HG02970 (cell line): ENCODE measurements around the gene AP3B1.

Source experiments
- ATAC-seq: cut with Tn5 transposase; IDR thresholded peaks from one replicate; pipeline ENCODE4 v1.9.1; 2021; ENCODE audit warnings: mild to moderate bottlenecking, moderate library complexity, moderate number of reproducible peaks; ENCODE audit not compliant: unreplicated experiment, low FRiP score

Gene AP3B1

GRCh38 chr5:78294248-78295034, at the start of gene AP3B1:
TSS of gene AP3B1 (minus strand) at chr5:78294698. CDS start at chr5:78294579, 119 bp downstream.
- peak; percentile 93 for ATAC-seq

DNA sequence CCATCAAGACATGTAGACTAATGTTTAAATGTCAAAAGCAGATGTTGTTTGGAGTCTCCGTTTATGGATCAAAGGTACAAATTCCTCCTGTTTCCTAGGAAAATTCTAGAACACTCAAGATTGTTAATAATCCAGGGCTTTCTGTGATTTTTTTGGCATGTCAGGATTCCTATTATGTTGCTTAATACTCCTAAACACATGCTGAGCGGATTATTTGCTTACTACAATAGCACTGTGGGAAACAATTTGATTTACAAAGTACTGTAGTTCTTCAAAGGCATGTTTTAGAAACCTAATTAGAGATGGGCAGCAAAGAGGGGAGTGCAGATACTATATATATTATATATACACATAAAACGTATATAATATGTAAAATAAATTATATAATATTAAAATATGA, 46.9 kb upstream of the AP3B1 start:
- no peak for ATAC-seq

- no peak for ATAC-seq
Measured at GRCh38 chr5:78339617-78340436, 45.3 kb upstream of the AP3B1 start.

GRCh38 chr5:78336698-78337097, 42.2 kb upstream of the AP3B1 start:
- ATAC-seq, result no peak

GRCh38 chr5:78335976-78336375, 41.5 kb upstream of the AP3B1 start:
- no peak for ATAC-seq

DNA sequence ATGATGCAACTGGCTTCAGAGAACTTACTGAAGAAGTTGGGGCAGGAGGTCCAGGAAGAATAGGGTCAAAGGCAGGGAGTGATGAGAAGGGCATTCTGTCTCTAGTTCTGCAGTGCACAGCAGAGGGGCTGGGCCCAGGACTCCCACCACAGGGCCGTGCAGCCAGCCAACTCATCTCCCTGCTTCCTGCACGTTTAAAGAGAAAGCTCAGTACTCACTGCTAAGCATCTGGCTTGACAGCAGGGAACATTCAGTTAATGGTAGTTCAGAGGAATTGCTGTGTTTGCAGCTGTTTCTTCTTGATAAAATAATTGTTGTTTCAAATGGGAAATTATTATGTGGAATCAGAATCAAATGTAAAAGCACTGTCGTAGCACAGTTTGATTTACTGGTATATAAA, 40.3 kb upstream of the AP3B1 start:
- ATAC-seq, result no peak

DNA sequence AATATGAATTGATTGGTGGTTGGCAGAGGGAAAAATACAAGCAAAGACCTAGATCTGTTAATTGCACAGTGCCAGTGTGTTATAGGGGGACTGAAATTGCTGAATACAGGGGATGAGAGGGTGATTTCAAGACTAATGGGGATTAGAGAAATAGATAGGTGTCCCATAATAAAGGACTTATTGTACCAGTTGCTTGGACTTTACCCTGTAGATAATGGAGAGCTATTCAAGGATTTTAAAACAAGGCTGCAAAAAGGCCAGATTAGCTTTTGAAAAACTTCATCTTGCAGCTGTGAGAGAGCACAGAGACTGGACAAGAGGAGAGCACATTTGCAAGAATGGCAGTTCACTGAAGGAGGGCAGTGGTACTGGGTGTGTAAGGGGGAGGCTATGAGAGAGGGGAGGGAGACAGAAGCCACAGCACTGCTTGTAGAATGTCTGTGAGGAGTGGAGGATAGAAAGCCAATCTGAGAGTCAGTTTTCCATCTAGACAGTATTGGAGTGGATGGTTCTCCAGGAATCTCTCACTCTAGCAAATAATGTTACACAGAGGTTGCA, 37.1 kb upstream of the AP3B1 start:
- ATAC-seq, result no peak

DNA sequence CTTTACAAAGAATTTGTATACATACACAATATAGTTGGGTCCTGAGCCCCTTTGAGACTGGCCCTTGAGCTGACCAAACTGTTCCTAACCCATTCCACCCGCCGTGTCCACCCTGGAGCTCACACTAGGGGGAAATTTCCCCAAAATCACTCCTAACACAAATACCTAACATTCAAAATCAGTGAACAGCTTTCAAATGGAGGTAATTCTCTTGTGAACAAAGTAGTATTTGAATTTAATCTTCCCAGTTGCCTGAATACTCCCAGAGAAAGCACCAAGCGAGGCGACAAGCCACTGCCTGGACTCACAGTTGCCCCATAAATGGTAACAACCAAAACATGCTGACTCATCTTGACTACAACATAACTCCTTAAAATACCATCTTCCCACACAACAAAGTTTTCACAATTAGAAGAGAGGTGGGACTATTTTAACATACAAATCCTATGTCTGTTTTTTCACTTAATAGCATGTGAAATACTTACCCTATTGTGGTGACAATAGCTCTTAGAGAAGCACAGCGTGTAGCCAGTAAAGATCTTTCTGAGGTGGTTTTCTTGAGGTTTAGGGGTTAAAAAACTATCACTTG, 34.2 kb upstream of the AP3B1 start:
- ATAC-seq, result no peak

GRCh38 chr5:78327761-78328510, 33.4 kb upstream of the AP3B1 start:
- no peak for ATAC-seq

DNA sequence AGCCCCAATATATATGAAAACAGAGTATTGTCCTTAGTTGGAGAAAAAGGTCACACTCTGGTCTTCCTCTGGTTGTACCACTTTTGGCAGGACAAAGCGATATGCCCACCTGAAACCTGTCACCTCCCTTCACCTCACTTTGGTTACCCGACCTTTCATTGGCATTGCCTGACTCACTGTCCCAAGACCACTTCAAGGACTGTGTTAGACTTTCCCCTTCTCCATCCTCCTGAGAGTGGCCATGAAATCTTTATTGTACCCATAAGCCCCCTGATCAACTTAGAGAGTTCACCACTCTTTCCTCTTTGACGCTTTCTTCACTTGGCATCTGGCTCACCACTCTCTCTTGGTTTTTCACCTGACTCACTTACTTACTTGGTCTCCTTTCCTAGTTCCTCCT, 32.4 kb upstream of the AP3B1 start:
- no peak for ATAC-seq

DNA sequence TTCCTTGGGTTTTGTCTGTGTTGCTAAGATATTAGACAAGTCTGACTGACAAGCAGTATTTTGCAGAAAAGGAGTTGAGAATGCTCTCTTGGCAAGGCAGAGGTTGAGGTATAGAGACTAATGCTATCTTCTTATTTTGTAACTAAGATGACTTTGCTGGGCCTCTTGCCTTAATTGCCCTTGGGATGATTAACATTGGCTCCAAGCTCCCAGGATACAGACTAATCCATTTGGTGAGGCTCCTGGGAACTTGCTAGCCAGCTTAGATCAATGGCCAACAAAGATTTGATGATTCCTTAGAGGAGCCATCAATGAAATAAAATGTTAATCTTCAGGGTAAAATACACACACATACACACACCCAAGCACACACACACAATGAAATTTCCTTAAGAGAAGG, 28.7 kb upstream of the AP3B1 start:
- ATAC-seq, result no peak

GRCh38 chr5:78320401-78320800, 25.9 kb upstream of the AP3B1 start:
- ATAC-seq, result no peak

DNA sequence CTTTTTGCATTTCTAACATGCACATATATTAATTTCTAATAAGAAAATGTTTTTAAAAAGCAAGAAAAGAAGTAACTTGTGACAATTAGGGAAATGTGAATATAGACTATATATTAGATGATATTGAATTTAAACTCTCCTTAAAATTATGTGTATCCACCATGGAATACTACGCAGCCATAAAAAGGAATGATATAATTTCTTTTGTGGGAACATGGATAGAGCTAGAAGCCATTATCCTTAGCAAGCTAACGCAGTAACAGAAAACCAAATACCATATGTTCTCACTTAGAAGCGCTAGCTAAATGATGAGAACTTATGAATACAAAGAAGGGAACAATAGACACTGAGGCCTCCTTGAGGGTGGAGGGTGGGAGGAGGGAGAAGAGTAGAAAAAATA, 23.8 kb upstream of the AP3B1 start:
- ATAC-seq, result no peak

DNA sequence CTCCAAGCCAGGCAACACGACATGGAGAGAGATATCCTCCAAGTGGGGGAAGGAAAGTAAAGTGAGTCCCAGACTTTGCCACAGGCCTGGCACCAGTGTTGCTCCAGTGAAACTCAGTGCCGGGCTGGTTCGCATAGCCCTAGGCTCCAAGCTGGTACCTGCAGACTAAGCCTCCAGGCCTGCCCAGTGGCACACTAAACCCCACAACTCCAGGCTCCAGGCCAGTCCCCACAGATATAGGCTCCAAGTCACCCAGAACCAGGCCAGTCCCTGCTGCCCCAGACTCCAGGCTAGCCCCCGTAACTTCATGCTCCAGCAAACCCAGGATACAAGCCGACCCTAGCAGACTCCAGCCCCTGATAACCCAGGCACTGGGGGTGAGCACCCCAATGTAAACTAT, 23.0 kb upstream of the AP3B1 start:
- ATAC-seq, result no peak

- ATAC-seq, result no peak
Measured at GRCh38 chr5:78308703-78309102, 14.2 kb upstream of the AP3B1 start.

GRCh38 chr5:78300464-78301045, 6.1 kb upstream of the AP3B1 start:
- ATAC-seq, result no peak

DNA sequence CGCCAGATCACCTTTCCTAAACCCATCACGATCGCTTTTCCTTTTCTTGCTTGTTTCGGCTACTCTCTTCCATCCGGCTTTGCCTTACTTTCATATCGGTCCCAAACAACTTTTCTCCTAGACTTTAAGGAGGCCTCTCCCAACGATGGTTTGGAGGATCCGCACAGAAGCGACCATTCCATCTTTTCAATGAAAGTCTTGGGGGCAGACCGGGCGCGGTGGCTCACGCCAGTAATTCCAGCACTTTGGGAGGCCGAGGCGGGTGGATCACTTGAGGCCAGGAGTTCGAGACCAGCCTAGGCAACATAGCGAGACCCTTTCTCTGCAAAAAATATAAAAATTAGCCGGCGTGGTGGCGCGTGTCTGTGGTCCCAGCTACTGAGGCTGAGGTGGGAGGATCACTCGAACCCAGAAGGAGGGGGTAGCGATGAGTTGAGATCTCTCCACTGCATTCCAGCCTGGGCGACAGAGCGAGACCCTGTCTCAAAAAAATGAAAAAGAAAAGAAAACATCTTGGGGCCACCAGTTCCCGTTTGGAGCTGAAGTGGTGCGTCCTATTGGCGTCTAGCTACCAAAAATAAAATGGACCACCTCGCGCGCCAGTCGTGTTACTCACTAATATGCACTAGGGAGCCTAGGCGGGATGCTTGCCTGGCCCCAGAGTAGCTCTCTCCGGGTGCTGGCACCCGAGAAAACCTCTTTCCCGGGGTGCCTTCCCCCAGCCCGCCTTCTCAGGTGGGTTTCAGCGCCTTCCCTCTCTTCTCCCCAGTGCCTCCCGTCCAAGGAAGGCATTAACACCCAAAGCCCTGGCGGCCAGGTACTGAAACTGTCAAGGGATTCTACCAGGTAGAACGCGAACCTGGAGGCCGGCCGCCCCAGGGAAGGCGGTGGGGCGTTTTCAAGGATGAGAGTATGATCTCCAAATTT, 800 bp upstream of the AP3B1 start:
- ATAC-seq, result no peak

- no peak for ATAC-seq
Measured at GRCh38 chr5:78293851-78294247, 649 bp downstream of the AP3B1 start.

GRCh38 chr5:78291687-78292086, 2.8 kb downstream of the AP3B1 start:
- no peak for ATAC-seq
